Esophagus squamous epithelium (tissue), 5 donors: ENCODE data around the gene PSMD5. TPM values are rescaled to one million over a fixed set of nuclear protein-coding genes. Genes with fewer than 3 reads are reported as not detected.

Experiments used
- DNase-seq: peaks from one replicate; lab custom pipeline; 2025; lab: John Stamatoyannopoulos, UW
- H3K27ac ChIP-seq, 4 donors: fragments of 200-600 bp; sonication (generic); one replicate each; pipeline ENCODE4 v1.5.1; 2016 to 2019; ENCODE audit warnings: mild to moderate bottlenecking in 1 of 4
- H3K27me3 ChIP-seq, 4 donors: fragments of 200-600 bp; sonication (generic); 1 replicate in 3 of 4; 2 replicates in 1 of 4; pipeline versions ENCODE4 v1.5.1 to v1.6.0; 2017 to 2021; ENCODE audit warnings: antibody characterized with exemption in 1 of 4
- H3K36me3 ChIP-seq, 3 donors: fragments of 200-600 bp; sonication (generic); one replicate each; pipeline ENCODE4 v1.5.1; 2016 to 2019
- H3K4me1 ChIP-seq, 3 donors: fragments of 200-600 bp; sonication (generic); one replicate each; pipeline ENCODE4 v1.5.1; 2017 to 2019
- H3K4me3 ChIP-seq, 4 donors: fragments of 200-600 bp; sonication (generic); 1 replicate in 3 of 4; 2 replicates in 1 of 4; pipeline ENCODE4 v1.5.1; 2016 to 2019; ENCODE audit warnings: mild to moderate bottlenecking in 2 of 4, moderate library complexity in 1 of 4
- H3K9me3 ChIP-seq, 3 donors: fragments of 200-600 bp; sonication (generic); one replicate each; pipeline ENCODE4 v1.5.1; 2016 to 2019
- CTCF ChIP-seq, 6 experiments: fragments of 450-650 bp in 4 of 6; fragments of 200-600 bp in 2 of 6; sonication (generic) in 2 of 6; IDR thresholded peaks; one replicate each; pipeline ENCODE4 v1.5.1; 2016 to 2019; ENCODE audit warnings: antibody characterized with exemption in 6 of 6, mild to moderate bottlenecking in 4 of 6, moderate library complexity in 4 of 6
- POLR2A ChIP-seq, 4 donors: fragments of 450-650 bp; IDR thresholded peaks; one replicate each; pipeline ENCODE4 v1.6.1; 2017; ENCODE audit warnings: antibody characterized with exemption in 4 of 4, mild to moderate bottlenecking in 4 of 4, moderate library complexity in 3 of 4
- WGBS, 2 donors: methylation state at CpG; one replicate each; pipeline ENCODE4 v1.1.5; 2018; 5-methylcytosine and 5-hydroxymethylcytosine counted together
- intact Hi-C: fragments of 100-400 bp; cut with DNase I; formaldehyde crosslinking; loops from one replicate; pipeline ENCODE4 v1.15.0; 2022
- total RNA-seq, 4 donors: library from RNA; depleted of rRNA; stranded (reverse); fragments of >200 nt; gene quantifications; one replicate each; pipeline ENCODE4 v1.1.0, GENCODE V29; 2016
- donor health status: DM: yes; HTN: yes; CAD: no.

Gene PSMD5
- total RNA-seq, 4 donors from 2014 or later: 21.4 to 35.3 (median 33.3) TPM

GRCh38 chr9:120781236-120781635 is 61.5 kb downstream of the PSMD5 start:
- WGBS, 2 donors: 84 to 92% methylated on average over 2 of the region's 2 CpGs
- no peak overlapping the region for H3K27ac ChIP-seq
- intact Hi-C loops: no loop called here
- H3K36me3 ChIP-seq: peaks cover 3 to 83% (median 9%) of the 10 kb centered on the region in 3 donors
- peaks cover 0 to 22% (median 0%) of the 10 kb centered on the region in 3 donors for H3K4me1 ChIP-seq
- H3K27me3 ChIP-seq: no peaks in the 10 kb centered on the region
- no peaks in the 10 kb centered on the region for H3K9me3 ChIP-seq
- DNase-seq: no peak
- H3K4me3 ChIP-seq: no peak overlapping the region
- TF ChIP-seq CTCF (IDR thresholded peaks at IDR 0.05) (no peak), POLR2A (IDR thresholded peaks at IDR 0.05) (no peak)

- TF ChIP-seq CTCF (IDR thresholded peaks at IDR 0.05): no peak
- TF ChIP-seq POLR2A (IDR thresholded peaks at IDR 0.05): no peak
- no peak for DNase-seq
- Histone ChIP-seq H3K27ac (no peak overlapping the region), H3K4me3 (no peak overlapping the region), H3K4me1 (peaks cover 0 to 27% (median 0%) of the 10 kb centered on the region in 3 donors), H3K9me3 (no peaks in the 10 kb centered on the region), H3K36me3 (peaks cover 7 to 83% (median 9%) of the 10 kb centered on the region in 3 donors), H3K27me3 (no peaks in the 10 kb centered on the region)
- intact Hi-C loops: no loop called here
- WGBS, 2 donors: 95 to 96% methylated on average over 3 of the region's 3 CpGs
Measured at GRCh38 chr9:120780367-120780766, 62.4 kb downstream of the PSMD5 start.

DNA sequence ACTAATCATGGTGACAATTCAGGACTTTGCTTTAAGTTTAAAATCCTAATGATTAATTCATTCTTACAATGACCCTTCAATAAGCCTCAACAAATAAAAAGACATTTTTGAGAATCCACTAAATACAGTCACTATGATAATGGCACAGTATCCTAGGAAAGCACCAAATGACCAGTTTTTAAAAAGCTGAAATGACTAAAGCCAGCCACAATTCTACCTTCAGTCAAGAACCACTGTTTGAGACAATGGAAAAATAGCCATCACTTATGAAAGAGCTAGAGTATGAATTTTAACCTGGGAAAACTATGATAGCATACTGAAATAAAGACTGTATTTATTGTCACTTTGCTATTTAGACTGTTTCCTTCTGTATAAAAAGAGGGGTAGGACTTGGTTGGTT is 63.5 kb downstream of the PSMD5 start:
- DNase-seq: no peak
- Histone ChIP-seq H3K9me3 (no peaks in the 10 kb centered on the region), H3K36me3 (peaks cover 7 to 83% (median 9%) of the 10 kb centered on the region in 3 donors), H3K27ac (no peak overlapping the region), H3K27me3 (no peaks in the 10 kb centered on the region), H3K4me3 (no peak overlapping the region), H3K4me1 (peaks cover 0 to 21% (median 0%) of the 10 kb centered on the region in 3 donors)
- intact Hi-C loops: no loop called here
- TF ChIP-seq POLR2A (IDR thresholded peaks at IDR 0.05): no peak
- TF ChIP-seq CTCF (IDR thresholded peaks at IDR 0.05): no peak

- Histone ChIP-seq H3K4me3 (no peak overlapping the region), H3K9me3 (no peaks in the 10 kb centered on the region), H3K36me3 (peaks cover 9 to 86% (median 9%) of the 10 kb centered on the region in 3 donors), H3K27me3 (no peaks in the 10 kb centered on the region), H3K27ac (no peak overlapping the region), H3K4me1 (peaks cover 0 to 18% (median 0%) of the 10 kb centered on the region in 3 donors)
- no peak for DNase-seq
- TF ChIP-seq CTCF (IDR thresholded peaks at IDR 0.05): no peak
- intact Hi-C loops: no loop called here
- 40 to 52% methylated on average over 2 of the region's 2 CpGs for WGBS, 2 donors
Measured at GRCh38 chr9:120778758-120779157, 64.0 kb downstream of the PSMD5 start.

DNA sequence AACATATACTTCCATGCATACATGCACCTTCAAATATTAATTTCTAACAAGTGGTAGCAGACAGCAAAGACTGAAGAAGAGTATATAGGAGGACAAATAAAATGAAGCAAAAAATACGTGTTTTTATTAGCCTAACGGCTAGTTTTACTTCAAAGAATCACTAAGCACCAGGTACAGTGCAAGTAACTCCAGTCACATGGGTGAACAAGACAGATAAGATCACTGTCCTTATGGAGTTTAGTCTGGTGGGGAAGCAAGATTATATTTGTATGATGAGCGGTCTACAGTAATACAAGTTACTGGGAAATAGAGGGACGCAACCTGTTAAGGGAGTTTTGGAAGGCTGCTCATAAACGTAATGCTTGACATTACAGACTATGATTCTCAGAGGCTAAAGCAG is 65.5 kb downstream of the PSMD5 start:
- 90 to 93% methylated on average over 5 of the region's 5 CpGs for WGBS, 2 donors
- peaks cover 0 to 18% (median 0%) of the 10 kb centered on the region in 3 donors for H3K4me1 ChIP-seq
- peaks cover 9 to 88% (median 14%) of the 10 kb centered on the region in 3 donors for H3K36me3 ChIP-seq
- H3K4me3 ChIP-seq: no peak overlapping the region
- H3K27ac ChIP-seq: no peak overlapping the region
- DNase-seq: no peak
- TF ChIP-seq CTCF (IDR thresholded peaks at IDR 0.05) (no peak), POLR2A (IDR thresholded peaks at IDR 0.05) (no peak)
- H3K9me3 ChIP-seq: no peaks in the 10 kb centered on the region
- intact Hi-C loops: no loop called here
- H3K27me3 ChIP-seq: no peaks in the 10 kb centered on the region
